HT1080 (cell line): ENCODE measurements around the gene LIPE. TPM values are rescaled to one million over a fixed set of nuclear protein-coding genes. Genes with fewer than 3 reads are reported as not detected.

Experiments used
- DNase-seq: peaks from one replicate; pipeline ENCODE4 v3.0.0-alpha.2; 2015; ENCODE audit warnings: low read depth
- small RNA-seq: library from RNA; depleted of rRNA; stranded (forward); fragments of <200 nt; gene quantifications from one replicate; pipeline ENCODE3, GENCODE V24; 2014
- total RNA-seq: library from RNA; depleted of rRNA; stranded (reverse); fragments of >200 nt; shearing (Covaris generic); gene quantifications from 2 replicates; pipeline ENCODE4 v1.2.3, GENCODE V29; 2014; rRNA removed

Gene LIPE
- total RNA-seq, 1 experiment from 2014 or later, result not detected

DNA sequence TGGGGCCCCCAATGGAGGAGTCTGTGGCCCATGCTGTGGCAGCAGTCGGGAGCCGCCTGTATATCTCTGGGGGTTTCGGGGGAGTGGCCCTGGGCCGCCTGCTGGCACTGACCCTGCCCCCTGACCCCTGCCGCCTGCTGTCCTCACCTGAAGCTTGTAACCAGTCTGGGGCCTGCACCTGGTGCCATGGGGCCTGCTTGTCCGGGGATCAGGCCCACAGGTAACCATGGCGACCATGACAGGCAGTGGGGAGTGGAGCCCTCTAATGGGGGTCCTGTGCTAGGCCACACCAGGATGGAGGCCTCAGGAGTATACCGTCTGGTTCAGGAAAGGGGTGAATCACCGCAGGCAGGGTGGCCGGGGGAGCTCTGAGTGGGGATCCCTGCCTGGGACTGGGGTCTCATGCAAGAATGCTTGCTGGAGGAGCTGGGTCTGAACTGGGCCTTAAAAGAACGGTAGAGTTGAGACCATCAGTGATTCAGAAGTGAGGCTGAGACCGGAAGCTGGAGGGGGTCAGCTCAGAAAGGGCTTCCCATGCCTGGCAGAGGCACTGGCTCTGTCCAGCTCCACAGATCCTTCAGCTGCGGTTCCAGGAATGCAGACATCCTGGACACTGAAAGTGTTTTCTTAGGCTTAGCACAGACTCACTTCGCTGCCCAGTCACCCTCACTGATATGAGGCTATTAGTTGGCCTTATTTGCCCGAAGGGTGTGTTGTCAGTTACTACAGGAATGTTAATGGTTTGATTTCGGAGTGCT is 66.2 kb downstream of the LIPE start:
- peak; percentile 58 for DNase-seq

- no peak for DNase-seq
These were observed 69.9 kb downstream of the LIPE start for GRCh38 chr19:42357290-42357689.

- DNase-seq, result no peak
These were observed 70.5 kb downstream of the LIPE start for GRCh38 chr19:42356686-42357085.

GRCh38 chr19:42355896-42356295 is 71.3 kb downstream of the LIPE start:
- DNase-seq, result no peak

DNA sequence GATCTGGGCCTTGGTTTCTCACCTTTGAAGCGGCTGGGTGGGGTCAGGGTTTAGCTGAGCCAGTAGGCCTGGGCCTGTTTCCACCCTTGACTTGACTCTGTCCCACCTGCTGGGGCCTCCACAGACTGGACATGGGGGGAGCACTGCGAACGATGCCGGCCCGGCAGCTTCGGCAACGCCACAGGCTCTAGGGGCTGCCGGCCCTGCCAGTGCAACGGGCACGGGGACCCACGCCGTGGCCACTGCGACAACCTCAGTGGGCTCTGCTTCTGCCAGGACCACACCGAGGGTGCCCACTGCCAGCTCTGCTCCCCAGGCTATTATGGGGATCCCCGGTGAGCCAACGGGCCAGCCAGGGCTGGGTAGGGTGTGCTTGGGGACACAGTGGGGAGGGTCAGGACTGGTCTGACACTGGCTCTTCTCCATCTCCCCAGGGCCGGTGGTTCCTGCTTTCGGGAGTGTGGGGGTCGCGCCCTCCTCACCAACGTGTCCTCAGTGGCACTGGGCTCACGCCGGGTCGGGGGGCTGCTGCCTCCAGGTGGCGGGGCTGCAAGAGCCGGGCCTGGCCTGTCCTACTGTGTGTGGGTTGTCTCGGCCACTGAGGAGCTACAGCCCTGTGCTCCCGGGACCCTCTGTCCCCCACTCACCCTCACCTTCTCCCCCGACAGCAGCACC is 73.7 kb downstream of the LIPE start:
- DNase-seq, result no peak

GRCh38 chr19:42352301-42353259 is 74.6 kb downstream of the LIPE start:
- peak; percentile 51 for DNase-seq

Small RNA genes lying within 50 kb of the gene (small RNA-seq; reads per million reads assigned to genes)
- not detected for gene RNU4-60P

Other genes starting within 250 kb of the LIPE start
- gene DEDD2, start 209.7 kb downstream of the LIPE start, total RNA-seq, result 38.2 and 43.6 TPM in 2 replicates
- 8.7 and 9.2 TPM in 2 replicates for gene ZNF526, start 207.1 kb downstream of the LIPE start, total RNA-seq
- gene GSK3A, start 184.8 kb downstream of the LIPE start, total RNA-seq, result 25.6 and 32.8 TPM in 2 replicates
- 73.0 and 102 TPM in 2 replicates for gene ERF, start 172.3 kb downstream of the LIPE start, total RNA-seq
- 12.0 and 22.6 TPM in 2 replicates for gene CIC, start 158.1 kb downstream of the LIPE start, total RNA-seq
- gene PRR19, start 125.3 kb downstream of the LIPE start, total RNA-seq, result 1.2 and 2.8 TPM in 2 replicates
- 98.5 and 110 TPM in 2 replicates for gene PAFAH1B3, start 124.8 kb downstream of the LIPE start, total RNA-seq
- gene TMEM145, start 114.1 kb downstream of the LIPE start, total RNA-seq, result 0.37 and 1.1 TPM in 2 replicates
- gene MEGF8, start 101.8 kb downstream of the LIPE start, total RNA-seq, result 13.2 TPM in 2 replicates
- gene CNFN, start 37.1 kb downstream of the LIPE start, total RNA-seq, result not detected in 2 replicates
- not detected in 2 replicates for gene CXCL17, start 15.6 kb upstream of the LIPE start, total RNA-seq
- gene CEACAM1, start 101.1 kb upstream of the LIPE start, total RNA-seq, result not detected in 2 replicates
- gene CEACAM8, start 167.5 kb upstream of the LIPE start, total RNA-seq, result not detected in 2 replicates